K562 (cell line): ENCODE results near the gene MAML1. TPM values are rescaled to one million over a fixed set of nuclear protein-coding genes. Genes with fewer than 3 reads are reported as not detected.
A peak's percentile ranks its signal among the peaks of the same experiment; 100 is the strongest.

Experiments used
- BRD9 ChIP-seq: fragments of 450-650 bp; IDR thresholded peaks from 2 replicates; pipeline ENCODE4 v1.6.1; 2018; ENCODE audit warnings: low read depth; ENCODE audit not compliant: partially characterized antibody
- CTBP1 ChIP-seq: fragments of 450-650 bp; IDR thresholded peaks from 2 replicates; pipeline ENCODE4 v1.6.1; 2016; ENCODE audit warnings: borderline replicate concordance
- GATAD2A ChIP-seq: fragments of 450-650 bp; IDR thresholded peaks from 2 replicates; pipeline ENCODE4 v1.6.1; 2017
- KDM2B ChIP-seq: fragments of 250-450 bp; sonication (Bioruptor Pico); IDR thresholded peaks from 2 replicates; pipeline ENCODE4 v1.8.0; 2021; ENCODE audit warnings: mild to moderate bottlenecking, moderate library complexity
- KLF1 ChIP-seq: fragments of 450-650 bp; IDR thresholded peaks from 2 replicates; pipeline ENCODE4 v1.6.1; 2016; ENCODE audit warnings: missing genetic modification characterization, missing compliant biosample characterization
- MEF2D ChIP-seq: conservative IDR thresholded peaks from 2 replicates; pipeline ENCODE4 v1.6.1; 2016; ENCODE audit warnings: low read depth, missing genetic modification characterization, missing compliant biosample characterization
- MTA1 ChIP-seq: fragments of 450-650 bp; IDR thresholded peaks from 2 replicates; pipeline ENCODE4 v1.6.1; 2017; ENCODE audit warnings: borderline replicate concordance
- MYC ChIP-seq, 2 experiments: fragments of 250-450 bp in 1 of 2; sonication (Bioruptor Pico) in 1 of 2; IDR thresholded peaks; 2 replicates each; pipeline versions ENCODE4 v1.5.1 to v1.6.1; 2012 to 2021; ENCODE audit warnings: low read depth in 2 of 2, borderline replicate concordance in 1 of 2, improper control_type of control experiment in 1 of 2, low read length in 1 of 2, mild to moderate bottlenecking in 1 of 2, moderate library complexity in 1 of 2
- PCBP1 ChIP-seq: fragments of 200-400 bp; formaldehyde crosslinking; IDR thresholded peaks from 2 replicates; pipeline ENCODE4 v1.6.1; 2018; ENCODE audit warnings: mild to moderate bottlenecking, low read depth, low read length; ENCODE audit not compliant: poor library complexity, severe bottlenecking
- SAP30 ChIP-seq: fragments of 200-600 bp; sonication (generic); IDR thresholded peaks from 2 replicates; pipeline ENCODE4 v1.6.1; 2012; ENCODE audit warnings: borderline replicate concordance, low read depth, mild to moderate bottlenecking, moderate library complexity, low read length, control low read depth, inconsistent platforms; ENCODE audit not compliant: insufficient read depth, poor library complexity, severe bottlenecking
- SIX5 ChIP-seq, 2 experiments: IDR thresholded peaks; 2 replicates each; pipeline ENCODE4 v1.6.1; 2011; ENCODE audit warnings: low read length in 2 of 2, borderline replicate concordance in 1 of 2, low read depth in 1 of 2, mild to moderate bottlenecking in 1 of 2, moderate library complexity in 1 of 2; ENCODE audit not compliant: insufficient read depth in 1 of 2
- SMARCA5 ChIP-seq: fragments of 450-650 bp; IDR thresholded peaks from 2 replicates; pipeline ENCODE4 v1.6.1; 2016
- SOX6 ChIP-seq: fragments of 450-650 bp; IDR thresholded peaks from 2 replicates; pipeline ENCODE4 v1.6.1; 2014; ENCODE audit warnings: mild to moderate bottlenecking
- TAF15 ChIP-seq: fragments of 200-400 bp; formaldehyde crosslinking; IDR thresholded peaks from 2 replicates; pipeline ENCODE4 v1.6.1; 2017; ENCODE audit warnings: mild to moderate bottlenecking, low read depth, low read length, moderate library complexity
- ZNF57 ChIP-seq: fragments of 450-650 bp; formaldehyde crosslinking; IDR thresholded peaks from 2 replicates; pipeline ENCODE4 v1.4.0; 2020; ENCODE audit warnings: mild to moderate bottlenecking, moderate library complexity
- polyA plus RNA-seq, 8 experiments: library from polyadenylated mRNA; depleted of rRNA in 4 of 8; stranded (reverse) in 5 of 8; unstranded in 3 of 8; fragments of >200 nt; fragmentation: Nextera tagmentation in 2 of 8; fragmentation: Illumina TruSeq in 1 of 8; extraction: Ambion mirVana in 2 of 8; extraction: Trizol in 1 of 8; gene quantifications; 2 replicates each; pipeline versions ENCODE4 v1.2.1 to v1.2.3, GENCODE V29; 2011 to 2014; ENCODE audit warnings: inconsistent platforms in 1 of 8, missing spikeins in 1 of 8
- total RNA-seq, 7 experiments: library from RNA; depleted of rRNA in 6 of 7; stranded (reverse); fragments of >200 nt in 6 of 7; fragmentation: Illumina TruSeq in 2 of 7; extraction: Trizol in 2 of 7; gene quantifications; 2 replicates each; pipeline versions ENCODE4 v1.2.1 to v1.2.3, GENCODE V29; 2011 to 2021; ENCODE audit warnings: low replicate concordance in 1 of 7
- TF ChIP-seq, protein P1 (sequence below): fragments of 450-650 bp; IDR thresholded peaks from 2 replicates; pipeline ENCODE4 v1.6.1; 2016; ENCODE audit warnings: mild to moderate bottlenecking, moderate library complexity

MAML1 gene
- total and polyA plus RNA-seq, 9 of the 15 experiments (the other 6 are each of a cell fraction or from before 2014, with no cell fraction given), result 0.32 to 18.4 (median 7.0) TPM

- TF ChIP-seq SAP30 (peak; percentile 77), MTA1 (no peak), KLF1 (tag) (peak; percentile 51; the same call in 1 of the 2 replicates), BRD9 (peak; percentile 66), TAF15 (no peak), GATAD2A (peak; percentile 41; the same call in 1 of the 2 replicates), SMARCA5 (no peak), MEF2D (tag) (no peak), ZNF57 (CRISPR knock-in tag) (no peak), CTBP1 (peak; percentile 76), PCBP1 (peak; percentile 64), MYC (IDR thresholded peaks at IDR 0.05; ENCODE audit: low read depth, low read length) (no peak), MYC (CRISPR knock-in tag; IDR thresholded peaks at IDR 0.05; ENCODE audit: borderline replicate concordance, low read depth) (peak; percentile 69; the same call in 1 of the 2 replicates), KDM2B (CRISPR knock-in tag) (peak; percentile 33; the same call in 1 of the 2 replicates), SOX6 (no peak), SIX5 (IDR thresholded peaks at IDR 0.05; ENCODE audit: borderline replicate concordance in 1 of 2, insufficient read depth in 1 of 2, low read depth in 1 of 2, low read length in 2 of 2) (no peak)
- TF ChIP-seq, protein P1, sequence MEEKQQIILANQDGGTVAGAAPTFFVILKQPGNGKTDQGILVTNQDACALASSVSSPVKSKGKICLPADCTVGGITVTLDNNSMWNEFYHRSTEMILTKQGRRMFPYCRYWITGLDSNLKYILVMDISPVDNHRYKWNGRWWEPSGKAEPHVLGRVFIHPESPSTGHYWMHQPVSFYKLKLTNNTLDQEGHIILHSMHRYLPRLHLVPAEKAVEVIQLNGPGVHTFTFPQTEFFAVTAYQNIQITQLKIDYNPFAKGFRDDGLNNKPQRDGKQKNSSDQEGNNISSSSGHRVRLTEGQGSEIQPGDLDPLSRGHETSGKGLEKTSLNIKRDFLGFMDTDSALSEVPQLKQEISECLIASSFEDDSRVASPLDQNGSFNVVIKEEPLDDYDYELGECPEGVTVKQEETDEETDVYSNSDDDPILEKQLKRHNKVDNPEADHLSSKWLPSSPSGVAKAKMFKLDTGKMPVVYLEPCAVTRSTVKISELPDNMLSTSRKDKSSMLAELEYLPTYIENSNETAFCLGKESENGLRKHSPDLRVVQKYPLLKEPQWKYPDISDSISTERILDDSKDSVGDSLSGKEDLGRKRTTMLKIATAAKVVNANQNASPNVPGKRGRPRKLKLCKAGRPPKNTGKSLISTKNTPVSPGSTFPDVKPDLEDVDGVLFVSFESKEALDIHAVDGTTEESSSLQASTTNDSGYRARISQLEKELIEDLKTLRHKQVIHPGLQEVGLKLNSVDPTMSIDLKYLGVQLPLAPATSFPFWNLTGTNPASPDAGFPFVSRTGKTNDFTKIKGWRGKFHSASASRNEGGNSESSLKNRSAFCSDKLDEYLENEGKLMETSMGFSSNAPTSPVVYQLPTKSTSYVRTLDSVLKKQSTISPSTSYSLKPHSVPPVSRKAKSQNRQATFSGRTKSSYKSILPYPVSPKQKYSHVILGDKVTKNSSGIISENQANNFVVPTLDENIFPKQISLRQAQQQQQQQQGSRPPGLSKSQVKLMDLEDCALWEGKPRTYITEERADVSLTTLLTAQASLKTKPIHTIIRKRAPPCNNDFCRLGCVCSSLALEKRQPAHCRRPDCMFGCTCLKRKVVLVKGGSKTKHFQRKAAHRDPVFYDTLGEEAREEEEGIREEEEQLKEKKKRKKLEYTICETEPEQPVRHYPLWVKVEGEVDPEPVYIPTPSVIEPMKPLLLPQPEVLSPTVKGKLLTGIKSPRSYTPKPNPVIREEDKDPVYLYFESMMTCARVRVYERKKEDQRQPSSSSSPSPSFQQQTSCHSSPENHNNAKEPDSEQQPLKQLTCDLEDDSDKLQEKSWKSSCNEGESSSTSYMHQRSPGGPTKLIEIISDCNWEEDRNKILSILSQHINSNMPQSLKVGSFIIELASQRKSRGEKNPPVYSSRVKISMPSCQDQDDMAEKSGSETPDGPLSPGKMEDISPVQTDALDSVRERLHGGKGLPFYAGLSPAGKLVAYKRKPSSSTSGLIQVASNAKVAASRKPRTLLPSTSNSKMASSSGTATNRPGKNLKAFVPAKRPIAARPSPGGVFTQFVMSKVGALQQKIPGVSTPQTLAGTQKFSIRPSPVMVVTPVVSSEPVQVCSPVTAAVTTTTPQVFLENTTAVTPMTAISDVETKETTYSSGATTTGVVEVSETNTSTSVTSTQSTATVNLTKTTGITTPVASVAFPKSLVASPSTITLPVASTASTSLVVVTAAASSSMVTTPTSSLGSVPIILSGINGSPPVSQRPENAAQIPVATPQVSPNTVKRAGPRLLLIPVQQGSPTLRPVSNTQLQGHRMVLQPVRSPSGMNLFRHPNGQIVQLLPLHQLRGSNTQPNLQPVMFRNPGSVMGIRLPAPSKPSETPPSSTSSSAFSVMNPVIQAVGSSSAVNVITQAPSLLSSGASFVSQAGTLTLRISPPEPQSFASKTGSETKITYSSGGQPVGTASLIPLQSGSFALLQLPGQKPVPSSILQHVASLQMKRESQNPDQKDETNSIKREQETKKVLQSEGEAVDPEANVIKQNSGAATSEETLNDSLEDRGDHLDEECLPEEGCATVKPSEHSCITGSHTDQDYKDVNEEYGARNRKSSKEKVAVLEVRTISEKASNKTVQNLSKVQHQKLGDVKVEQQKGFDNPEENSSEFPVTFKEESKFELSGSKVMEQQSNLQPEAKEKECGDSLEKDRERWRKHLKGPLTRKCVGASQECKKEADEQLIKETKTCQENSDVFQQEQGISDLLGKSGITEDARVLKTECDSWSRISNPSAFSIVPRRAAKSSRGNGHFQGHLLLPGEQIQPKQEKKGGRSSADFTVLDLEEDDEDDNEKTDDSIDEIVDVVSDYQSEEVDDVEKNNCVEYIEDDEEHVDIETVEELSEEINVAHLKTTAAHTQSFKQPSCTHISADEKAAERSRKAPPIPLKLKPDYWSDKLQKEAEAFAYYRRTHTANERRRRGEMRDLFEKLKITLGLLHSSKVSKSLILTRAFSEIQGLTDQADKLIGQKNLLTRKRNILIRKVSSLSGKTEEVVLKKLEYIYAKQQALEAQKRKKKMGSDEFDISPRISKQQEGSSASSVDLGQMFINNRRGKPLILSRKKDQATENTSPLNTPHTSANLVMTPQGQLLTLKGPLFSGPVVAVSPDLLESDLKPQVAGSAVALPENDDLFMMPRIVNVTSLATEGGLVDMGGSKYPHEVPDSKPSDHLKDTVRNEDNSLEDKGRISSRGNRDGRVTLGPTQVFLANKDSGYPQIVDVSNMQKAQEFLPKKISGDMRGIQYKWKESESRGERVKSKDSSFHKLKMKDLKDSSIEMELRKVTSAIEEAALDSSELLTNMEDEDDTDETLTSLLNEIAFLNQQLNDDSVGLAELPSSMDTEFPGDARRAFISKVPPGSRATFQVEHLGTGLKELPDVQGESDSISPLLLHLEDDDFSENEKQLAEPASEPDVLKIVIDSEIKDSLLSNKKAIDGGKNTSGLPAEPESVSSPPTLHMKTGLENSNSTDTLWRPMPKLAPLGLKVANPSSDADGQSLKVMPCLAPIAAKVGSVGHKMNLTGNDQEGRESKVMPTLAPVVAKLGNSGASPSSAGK, result peak; percentile 9
Measured at GRCh38 chr5:179697993-179698934, 34.4 kb upstream of the MAML1 start (continued).
